Measurements from ENCODE around the gene SRCAP. TPM values are rescaled to one million over a fixed set of nuclear protein-coding genes. Genes with fewer than 3 reads are reported as not detected.

The SRCAP gene
- total RNA-seq, 4 donors from 2014 or later, result 32.9 to 57.7 (median 50.7) TPM

DNA sequence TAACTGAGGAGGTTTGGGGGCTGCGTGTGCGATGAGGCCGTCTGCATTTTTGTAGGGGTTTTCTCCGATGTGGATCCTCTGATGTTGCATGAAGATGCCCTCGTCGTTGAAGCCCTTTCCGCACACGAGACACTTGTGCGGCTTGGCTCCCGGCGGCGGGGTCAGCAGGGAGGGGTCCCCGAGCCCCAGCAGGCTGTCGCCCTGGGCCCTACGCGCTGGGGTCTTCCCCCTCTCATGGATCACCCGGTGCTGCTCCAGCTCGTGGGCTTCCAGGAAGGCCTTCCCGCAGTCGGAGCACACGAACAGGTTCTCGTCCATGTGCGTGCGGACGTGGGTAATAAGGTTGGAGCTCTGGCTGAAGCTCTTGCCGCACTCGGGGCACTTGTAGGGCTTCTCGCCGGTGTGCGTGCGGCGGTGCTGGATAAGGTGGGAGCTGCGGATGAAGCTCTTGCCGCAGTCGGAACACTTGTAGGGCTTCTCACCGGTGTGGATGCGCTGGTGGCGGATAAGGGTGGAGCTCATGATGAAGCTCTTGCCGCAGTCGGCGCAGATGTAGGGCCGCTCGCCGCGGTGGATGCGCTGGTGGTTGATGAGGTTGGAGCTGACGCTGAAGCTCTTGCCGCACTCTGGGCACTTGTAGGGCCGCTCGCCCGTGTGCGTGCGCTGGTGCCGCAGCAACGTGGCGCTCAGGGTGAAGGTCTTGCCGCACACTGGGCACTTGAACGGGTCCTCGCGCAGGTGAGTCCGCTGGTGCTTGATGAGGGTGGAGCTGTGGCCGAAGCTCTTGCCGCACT lies 83.7 kb downstream of the SRCAP start:
- 93 to 96% methylated on average over 45 to 59 of the region's 63 CpGs for WGBS, 2 donors
- Histone ChIP-seq H3K27ac (no peak overlapping the region), H3K27me3 (no peaks in the 10 kb centered on the region), H3K9me3 (no peaks in the 10 kb centered on the region), H3K36me3 (peaks cover 22 to 26% of the 10 kb centered on the region in 2 donors), H3K4me1 (peaks cover 9% of the 10 kb centered on the region in 2 donors), H3K4me3 (replicated peaks in 1 of 3) (no peak overlapping the region)
- intact Hi-C loops (cut with DNase I), result no loop called here
- no peak for DNase-seq
- no peak for TF ChIP-seq POLR2A (IDR thresholded peaks at IDR 0.05)
- TF ChIP-seq, protein P1, sequence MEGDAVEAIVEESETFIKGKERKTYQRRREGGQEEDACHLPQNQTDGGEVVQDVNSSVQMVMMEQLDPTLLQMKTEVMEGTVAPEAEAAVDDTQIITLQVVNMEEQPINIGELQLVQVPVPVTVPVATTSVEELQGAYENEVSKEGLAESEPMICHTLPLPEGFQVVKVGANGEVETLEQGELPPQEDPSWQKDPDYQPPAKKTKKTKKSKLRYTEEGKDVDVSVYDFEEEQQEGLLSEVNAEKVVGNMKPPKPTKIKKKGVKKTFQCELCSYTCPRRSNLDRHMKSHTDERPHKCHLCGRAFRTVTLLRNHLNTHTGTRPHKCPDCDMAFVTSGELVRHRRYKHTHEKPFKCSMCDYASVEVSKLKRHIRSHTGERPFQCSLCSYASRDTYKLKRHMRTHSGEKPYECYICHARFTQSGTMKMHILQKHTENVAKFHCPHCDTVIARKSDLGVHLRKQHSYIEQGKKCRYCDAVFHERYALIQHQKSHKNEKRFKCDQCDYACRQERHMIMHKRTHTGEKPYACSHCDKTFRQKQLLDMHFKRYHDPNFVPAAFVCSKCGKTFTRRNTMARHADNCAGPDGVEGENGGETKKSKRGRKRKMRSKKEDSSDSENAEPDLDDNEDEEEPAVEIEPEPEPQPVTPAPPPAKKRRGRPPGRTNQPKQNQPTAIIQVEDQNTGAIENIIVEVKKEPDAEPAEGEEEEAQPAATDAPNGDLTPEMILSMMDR (IDR thresholded peaks at IDR 0.05), result no peak

DNA sequence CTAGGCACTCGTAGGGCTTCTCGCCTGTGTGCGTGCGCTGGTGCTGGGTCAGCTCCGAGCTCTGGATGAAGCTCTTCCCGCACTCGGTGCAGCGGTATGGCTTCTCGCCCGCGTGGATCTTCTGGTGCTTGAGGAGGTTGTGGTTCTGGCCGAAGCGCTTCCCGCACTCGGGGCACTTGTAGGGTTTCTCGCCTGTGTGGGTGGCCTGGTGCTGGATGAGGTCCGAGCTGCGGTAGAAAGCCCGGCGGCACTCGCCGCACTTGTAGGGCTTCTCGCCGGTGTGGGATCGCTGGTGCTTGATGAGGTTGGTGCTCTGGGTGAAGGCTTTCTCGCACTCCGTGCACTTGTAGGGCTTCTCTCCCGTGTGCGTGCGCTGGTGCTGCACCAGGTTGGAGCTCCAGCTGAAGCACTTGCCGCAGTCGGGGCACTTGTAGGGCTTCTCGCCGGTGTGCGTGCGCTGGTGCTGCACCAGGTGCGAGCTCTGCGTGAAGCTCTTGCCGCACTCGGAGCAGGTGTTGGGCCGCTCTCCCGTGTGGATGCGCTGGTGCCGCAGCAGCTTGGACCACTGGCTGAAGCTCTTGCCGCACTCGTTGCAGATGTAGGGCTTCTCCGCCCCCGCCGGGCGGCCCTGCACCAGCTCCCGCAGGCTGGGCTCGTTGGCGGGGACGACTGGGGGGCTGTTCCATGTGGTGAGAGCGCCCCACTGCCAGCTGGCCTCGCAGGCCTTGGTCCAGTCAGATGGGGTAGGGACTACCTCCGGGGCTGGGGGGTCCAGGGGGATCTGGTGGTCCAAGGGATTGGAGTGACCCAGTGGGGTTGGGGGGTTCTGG lies 84.5 kb downstream of the SRCAP start:
- peaks cover 22 to 26% of the 10 kb centered on the region in 2 donors for H3K36me3 ChIP-seq
- 96% methylated on average over 40 of the region's 57 CpGs; no CpG with 5 or more reads in 1 of the 2 donors for WGBS, 2 donors
- no peak for DNase-seq
- peaks cover 12 to 13% of the 10 kb centered on the region in 2 donors for H3K4me1 ChIP-seq
- no peak overlapping the region for H3K4me3 ChIP-seq (replicated peaks in 1 of 3)
- H3K9me3 ChIP-seq, result no peaks in the 10 kb centered on the region
- no peaks in the 10 kb centered on the region for H3K27me3 ChIP-seq
- intact Hi-C loops (cut with DNase I), result no loop called here
- no peak overlapping the region for H3K27ac ChIP-seq
- TF ChIP-seq, protein P1 (IDR thresholded peaks at IDR 0.05), result no peak
- no peak for TF ChIP-seq POLR2A (IDR thresholded peaks at IDR 0.05)

DNA sequence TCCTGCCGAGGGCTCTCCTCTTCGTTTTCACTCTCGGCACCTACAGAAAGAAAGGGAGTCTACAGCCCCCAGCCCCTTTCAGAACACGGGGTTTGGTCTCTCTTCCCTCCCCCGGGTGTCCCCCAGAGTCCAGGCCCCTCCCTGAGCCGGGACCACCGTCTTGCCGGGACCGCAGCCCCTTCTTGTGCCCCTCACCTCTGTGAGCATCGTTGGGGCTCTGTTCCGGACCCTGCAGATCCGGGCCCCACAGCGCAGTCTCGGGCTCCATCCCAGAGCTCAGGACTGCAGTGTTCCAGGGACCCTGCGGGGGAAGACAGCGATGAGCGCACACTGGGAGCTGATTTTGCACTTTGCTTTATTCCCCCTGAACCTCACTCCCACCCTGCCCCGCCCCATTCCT lies 85.2 kb downstream of the SRCAP start:
- intact Hi-C loops (cut with DNase I), result no loop called here

DNA sequence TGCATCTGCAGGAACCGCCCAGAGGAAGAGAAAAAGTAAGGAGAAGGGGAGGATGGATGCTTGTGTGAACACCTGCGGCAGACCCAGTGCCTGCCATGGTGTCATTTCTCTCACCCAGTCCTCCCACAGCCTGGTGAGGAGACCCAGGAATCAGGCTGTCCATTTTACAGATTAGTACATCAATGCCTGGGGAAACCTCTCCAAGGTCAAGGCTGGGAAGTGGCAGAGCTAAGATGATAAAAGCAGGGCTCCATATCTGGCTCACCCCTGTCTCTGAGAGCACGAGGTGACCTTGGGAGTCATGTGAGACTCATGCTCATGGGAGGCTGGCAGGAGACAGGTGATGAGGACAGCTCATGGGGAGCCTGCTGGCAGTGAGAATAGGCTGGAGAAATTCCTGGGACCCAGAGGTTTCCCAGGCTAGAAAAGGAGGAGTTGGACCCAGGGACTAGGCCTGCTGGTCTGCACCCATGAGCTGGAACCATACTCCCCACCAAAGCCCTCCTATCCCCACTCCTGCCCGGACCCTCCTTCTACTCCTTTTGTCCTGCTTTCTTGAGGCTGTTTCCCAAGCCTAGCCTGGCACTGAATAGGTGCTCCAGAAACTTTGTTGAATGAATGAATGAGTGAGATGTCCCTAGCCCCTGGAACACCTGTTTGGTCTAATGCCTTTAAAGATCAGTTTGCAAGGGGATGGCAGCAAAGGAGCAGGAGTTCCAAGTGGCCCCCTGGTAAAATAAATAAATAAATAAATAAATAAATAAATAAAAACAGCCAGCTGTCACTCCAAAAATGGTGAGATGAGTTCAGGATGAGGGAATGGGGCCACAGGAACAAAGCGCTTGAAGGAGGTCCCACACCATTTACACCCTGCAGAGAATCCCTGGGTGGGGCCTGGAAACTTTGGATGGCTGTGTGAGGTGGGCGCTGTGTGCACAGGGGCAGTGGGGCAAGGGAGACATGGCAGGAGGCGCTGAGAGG lies 86.4 kb downstream of the SRCAP start:
- H3K9me3 ChIP-seq, result no peaks in the 10 kb centered on the region
- H3K36me3 ChIP-seq, result peaks cover 22 to 26% of the 10 kb centered on the region in 2 donors
- no peak for DNase-seq
- H3K27ac ChIP-seq, result no peak overlapping the region
- intact Hi-C loops (cut with DNase I), result no loop called here
- WGBS, 2 donors, result 86% methylated on average over 7 of the region's 7 CpGs
- no peak overlapping the region for H3K4me3 ChIP-seq (replicated peaks in 1 of 3)
- H3K27me3 ChIP-seq, result no peaks in the 10 kb centered on the region
- H3K4me1 ChIP-seq, result peaks cover 12 to 13% of the 10 kb centered on the region in 2 donors
- no peak for TF ChIP-seq POLR2A (IDR thresholded peaks at IDR 0.05)
- TF ChIP-seq, protein P1 (IDR thresholded peaks at IDR 0.05), result no peak

More for the DNA sequence above, 85.2 kb downstream of the SRCAP start:
- H3K36me3 ChIP-seq, result peaks cover 22 to 26% of the 10 kb centered on the region in 2 donors
- WGBS, 2 donors, result 93 to 94% methylated on average over 18 of the region's 18 CpGs
- H3K27me3 ChIP-seq, result no peaks in the 10 kb centered on the region
- no peak for DNase-seq
- no peak overlapping the region for H3K4me3 ChIP-seq (replicated peaks in 1 of 3)
- no peak overlapping the region for H3K27ac ChIP-seq
- H3K4me1 ChIP-seq, result peaks cover 12 to 13% of the 10 kb centered on the region in 2 donors
- no peaks in the 10 kb centered on the region for H3K9me3 ChIP-seq
- TF ChIP-seq, protein P1 (IDR thresholded peaks at IDR 0.05), result no peak
- no peak for TF ChIP-seq POLR2A (IDR thresholded peaks at IDR 0.05)
